ENCODE results near the gene ESM1.

DNA sequence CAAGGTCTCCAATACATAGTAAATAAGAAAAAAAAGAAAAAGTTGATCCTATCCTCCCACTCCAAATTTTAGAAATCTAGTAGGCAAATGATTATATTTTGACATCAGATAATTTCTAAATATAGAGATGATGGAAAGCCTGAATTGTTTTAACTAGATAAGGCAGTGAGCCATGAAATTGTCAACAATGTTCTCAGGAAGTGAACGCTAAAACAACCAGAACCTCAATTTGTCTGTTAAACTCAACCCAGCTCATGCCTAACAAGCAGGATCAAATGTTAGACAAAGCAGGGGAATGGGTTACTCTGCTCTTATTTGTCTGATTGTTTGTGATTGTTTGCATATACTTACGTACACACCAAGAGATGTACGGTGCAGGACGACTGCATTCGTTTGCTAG is 49.2 kb downstream of the ESM1 start:
- TF ChIP-seq CTCF (IDR thresholded peaks at IDR 0.05) (no peak), POLR2AphosphoS5 (IDR thresholded peaks at IDR 0.05; ENCODE audit: insufficient read depth in 1 of 2, low read depth in 1 of 2) (no peak)
